ENCODE results near the gene AK9. TPM values are rescaled to one million over a fixed set of nuclear protein-coding genes. Genes with fewer than 3 reads are reported as not detected.

Gene AK9
- total and polyA plus RNA-seq, 11 donors, result 6.6 to 17.0 (median 9.1) TPM

DNA sequence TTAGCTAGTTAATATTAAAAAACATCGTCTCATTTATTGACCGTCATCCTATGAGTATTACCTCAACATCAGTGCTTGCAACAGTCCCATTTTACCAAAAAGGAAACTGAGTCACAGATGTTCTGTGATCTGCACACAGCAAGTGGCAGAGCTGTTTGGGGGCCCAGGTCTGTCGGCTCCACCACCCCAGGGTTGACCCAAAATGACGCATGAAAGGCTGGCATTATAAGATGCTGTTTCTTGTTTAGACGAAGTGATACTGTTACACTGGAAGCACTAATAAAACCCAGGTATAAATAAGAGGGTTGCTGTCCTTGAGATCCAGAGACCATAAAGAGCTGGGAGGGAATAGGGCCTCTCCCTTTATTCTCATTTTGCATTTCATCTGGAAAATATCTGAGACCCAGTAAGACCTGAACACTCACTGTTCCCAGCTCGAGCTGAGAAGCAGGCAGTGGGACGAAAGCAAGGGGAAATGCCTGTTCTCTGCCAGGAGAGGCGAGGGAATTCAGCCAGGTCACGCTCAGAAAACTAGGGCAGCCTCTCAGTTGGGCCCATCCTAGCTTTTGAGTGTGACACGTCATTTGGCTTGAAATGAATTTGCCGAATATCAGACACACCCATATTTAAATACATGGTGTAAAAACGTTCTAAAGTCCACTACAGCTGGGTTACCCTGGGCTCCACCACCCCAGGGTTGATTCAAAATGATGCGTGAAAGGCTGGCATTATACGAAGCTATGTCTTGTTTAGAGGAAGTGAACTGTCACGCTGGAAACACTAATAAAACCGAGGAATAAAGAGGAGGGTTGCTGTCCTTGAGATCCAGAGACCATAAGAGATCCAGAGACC, 234.1 kb downstream of the AK9 start:
- peaks cover 0 to 52% (median 26%) of the 10 kb centered on the region in 12 donors for H3K4me1 ChIP-seq
- DNase-seq, result peak in 3 of 5 donors; percentile 44 to 75 (median 66)
- peak overlapping the region in 9 of 12 donors; percentile 2 to 78 (median 43) for H3K27ac ChIP-seq
- intact Hi-C loops (cut with DNase I), result loop anchor here in 5 of 10 donors (5.0 to 10.0 kb wide), 3 partner anchors 70 to 75 kb away; partner anchors contain the start of gene CD164 (in 4 of the 5)
- H3K27me3 ChIP-seq, result no peaks in the 10 kb centered on the region
- WGBS, 4 donors, result 49 to 67% (median 55%) methylated on average over 16 of the region's 16 CpGs
- no peak for TF ChIP-seq POLR2A (IDR thresholded peaks at IDR 0.05)
- TF ChIP-seq, protein P1, sequence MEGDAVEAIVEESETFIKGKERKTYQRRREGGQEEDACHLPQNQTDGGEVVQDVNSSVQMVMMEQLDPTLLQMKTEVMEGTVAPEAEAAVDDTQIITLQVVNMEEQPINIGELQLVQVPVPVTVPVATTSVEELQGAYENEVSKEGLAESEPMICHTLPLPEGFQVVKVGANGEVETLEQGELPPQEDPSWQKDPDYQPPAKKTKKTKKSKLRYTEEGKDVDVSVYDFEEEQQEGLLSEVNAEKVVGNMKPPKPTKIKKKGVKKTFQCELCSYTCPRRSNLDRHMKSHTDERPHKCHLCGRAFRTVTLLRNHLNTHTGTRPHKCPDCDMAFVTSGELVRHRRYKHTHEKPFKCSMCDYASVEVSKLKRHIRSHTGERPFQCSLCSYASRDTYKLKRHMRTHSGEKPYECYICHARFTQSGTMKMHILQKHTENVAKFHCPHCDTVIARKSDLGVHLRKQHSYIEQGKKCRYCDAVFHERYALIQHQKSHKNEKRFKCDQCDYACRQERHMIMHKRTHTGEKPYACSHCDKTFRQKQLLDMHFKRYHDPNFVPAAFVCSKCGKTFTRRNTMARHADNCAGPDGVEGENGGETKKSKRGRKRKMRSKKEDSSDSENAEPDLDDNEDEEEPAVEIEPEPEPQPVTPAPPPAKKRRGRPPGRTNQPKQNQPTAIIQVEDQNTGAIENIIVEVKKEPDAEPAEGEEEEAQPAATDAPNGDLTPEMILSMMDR (IDR thresholded peaks at IDR 0.05), result no peak
- H3K9me3 ChIP-seq, result peaks cover 0 to 4% (median 0%) of the 10 kb centered on the region in 12 donors
- H3K36me3 ChIP-seq, result peaks cover 0 to 26% (median 10%) of the 10 kb centered on the region in 9 donors
- ATAC-seq, result peak; percentile 29 to 55 (median 42)
- H3K4me3 ChIP-seq, result peak overlapping the region in 10 of 12 donors; percentile 57 to 93 (median 76)

DNA sequence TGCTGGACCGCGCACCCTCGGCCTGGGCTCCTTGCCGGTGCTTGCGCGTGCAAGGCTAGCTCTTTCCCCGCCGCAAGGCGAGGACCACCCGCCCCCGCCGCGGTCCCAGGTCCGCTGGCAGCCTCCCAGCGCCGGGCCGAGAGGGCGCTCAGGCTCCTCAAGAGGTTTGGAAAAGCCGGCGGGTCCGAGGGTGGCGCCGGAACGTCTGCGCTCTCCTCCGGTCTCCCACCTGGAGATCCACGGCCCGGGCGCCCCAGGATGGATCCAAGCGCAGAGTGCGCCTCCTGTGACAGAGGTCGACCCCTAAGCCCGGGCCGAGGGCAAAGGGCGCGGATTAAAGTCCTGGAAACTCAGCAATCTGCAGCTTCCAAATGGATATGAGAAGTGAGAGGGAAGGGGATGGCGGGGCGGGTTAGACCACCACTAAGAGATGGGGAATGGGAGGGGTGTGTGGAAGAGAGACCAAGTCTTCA, 234.9 kb downstream of the AK9 start:
- Histone ChIP-seq H3K36me3 (peaks cover 0 to 25% (median 4%) of the 10 kb centered on the region in 9 donors), H3K4me1 (peaks cover 0 to 52% (median 26%) of the 10 kb centered on the region in 12 donors), H3K27ac (peak overlapping the region in 11 of 12 donors; percentile 21 to 94 (median 73)), H3K4me3 (peak overlapping the region; percentile 57 to 93 (median 76)), H3K9me3 (peaks cover 0 to 2% (median 0%) of the 10 kb centered on the region in 12 donors), H3K27me3 (no peaks in the 10 kb centered on the region)
- DNase-seq (peak in 2 of 5 donors; percentile 48), ATAC-seq (no peak)
- WGBS, 4 donors, result 9 to 12% (median 11%) methylated on average over 38 of the region's 38 CpGs
- intact Hi-C loops (cut with DNase I), result loop anchor here in 5 of 10 donors (5.0 to 10.0 kb wide), 3 partner anchors 69 to 74 kb away; partner anchors contain the start of gene CD164 (in 4 of the 5)
- TF ChIP-seq POLR2A (IDR thresholded peaks at IDR 0.05), result no peak
- TF ChIP-seq, protein P1 (IDR thresholded peaks at IDR 0.05), result no peak

DNA sequence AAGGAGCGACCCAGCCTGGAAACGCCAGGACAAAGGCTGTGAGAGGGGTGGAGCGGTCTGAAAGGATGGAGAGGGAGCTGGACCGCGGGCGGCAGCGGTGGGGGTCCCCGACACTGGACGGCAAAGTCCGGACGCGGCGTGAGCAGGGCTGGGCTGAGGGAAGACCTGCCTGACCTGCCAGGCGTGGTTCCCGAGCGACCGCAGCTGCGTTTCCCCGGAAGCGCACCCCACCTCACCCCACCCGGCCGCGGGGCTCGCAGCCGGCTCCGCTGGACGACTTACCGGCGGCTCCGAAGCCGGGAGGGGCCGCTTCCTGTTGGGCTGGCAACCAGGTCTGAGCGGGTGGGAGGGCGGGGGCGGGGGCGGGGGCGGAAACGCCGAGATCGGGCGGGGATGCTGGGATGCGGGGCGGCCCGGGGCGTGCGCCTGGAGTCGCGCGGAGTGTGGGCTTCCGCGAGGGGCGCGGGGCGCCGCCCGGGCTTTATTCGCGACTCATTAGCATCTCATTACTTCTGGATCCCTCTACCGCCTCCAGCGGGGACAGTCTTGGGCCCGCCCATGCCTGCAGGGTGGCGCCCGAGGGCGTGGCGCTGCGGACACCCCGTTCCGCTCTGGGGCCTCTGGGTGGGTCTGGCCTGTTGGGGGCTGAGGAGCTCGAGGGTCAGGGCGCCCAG, 235.4 kb downstream of the AK9 start, which contains the start of gene MICAL1:
Gene MICAL1 (minus strand): TSS at position 336 of the 674 bp plus-strand sequence. CDS start 1,576 bp downstream, outside the sequence.
- H3K36me3 ChIP-seq, result peaks cover 0 to 24% (median 3%) of the 10 kb centered on the region in 9 donors
- no peaks in the 10 kb centered on the region for H3K9me3 ChIP-seq
- no peaks in the 10 kb centered on the region for H3K27me3 ChIP-seq
- peak within 1 kb of the TSS; percentile 35 to 94 (median 74) for H3K27ac ChIP-seq
- peak; percentile 63 to 86 (median 77) for DNase-seq
- peaks cover 0 to 54% (median 26%) of the 10 kb centered on the region in 12 donors for H3K4me1 ChIP-seq
- intact Hi-C loops (cut with DNase I), result loop anchor here in 5 of 10 donors (2.0 to 10.0 kb wide), 4 partner anchors 23 to 73 kb away; partner anchors contain the start of gene CD164 (in 4 of the 5)
- TF ChIP-seq POLR2A (IDR thresholded peaks at IDR 0.05), result peak in 1 of 2 donors; percentile 37
- TF ChIP-seq, protein P1 (IDR thresholded peaks at IDR 0.05), result peak in 9 of 12 donors; percentile 14 to 53 (median 36)
- WGBS, 4 donors, result 0 to 1% (median 0%) methylated on average over 28 to 70 of the region's 70 CpGs
- peak; percentile 61 to 83 (median 72) for ATAC-seq
- H3K4me3 ChIP-seq, result peak within 1 kb of the TSS; percentile 57 to 93 (median 76)
